WTC11 (cell line): ENCODE results near the gene KCNMA1.

ENCODE experiments used
- FOXJ3 ChIP-seq: sonication (generic); formaldehyde crosslinking; IDR thresholded peaks from 2 replicates; pipeline ENCODE4 v1.9.0; 2021; ENCODE audit warnings: missing genetic modification reagents, mild to moderate bottlenecking, borderline replicate concordance
- NR3C1 ChIP-seq: sonication (generic); formaldehyde crosslinking; conservative IDR thresholded peaks from 2 replicates; pipeline ENCODE4 v1.8.1; 2023; ENCODE audit warnings: low read depth, mild to moderate bottlenecking, missing genetic modification reagents
- TCF7 ChIP-seq: sonication (generic); formaldehyde crosslinking; IDR thresholded peaks from 2 replicates; pipeline ENCODE4 v1.8.0; 2022; ENCODE audit warnings: mild to moderate bottlenecking, low read depth, missing genetic modification reagents, moderate library complexity
- ZBTB21 ChIP-seq: sonication (generic); formaldehyde crosslinking; IDR thresholded peaks from 2 replicates; pipeline ENCODE4 v1.8.1; 2023; ENCODE audit warnings: mild to moderate bottlenecking, missing genetic modification reagents, borderline replicate concordance
- TF ChIP-seq, protein P1 (sequence below): fragments of 200-600 bp; IDR thresholded peaks from 2 replicates; pipeline ENCODE4 v1.8.0; 2022; ENCODE audit warnings: antibody characterized with exemption
- TF ChIP-seq, protein P2 (sequence below): sonication (generic); formaldehyde crosslinking; IDR thresholded peaks from 2 replicates; pipeline ENCODE4 v1.8.1; 2023; ENCODE audit warnings: mild to moderate bottlenecking, missing genetic modification reagents, moderate library complexity
- TF ChIP-seq, protein P3 (sequence below): fragments of 250-450 bp; sonication (Bioruptor Pico); IDR thresholded peaks from 2 replicates; pipeline ENCODE4 v1.8.0; 2021; ENCODE audit warnings: mild to moderate bottlenecking
- TF ChIP-seq, protein P4 (sequence below): sonication (generic); formaldehyde crosslinking; IDR thresholded peaks from 2 replicates; pipeline ENCODE4 v1.8.1; 2023; ENCODE audit warnings: mild to moderate bottlenecking, missing genetic modification reagents
- TF ChIP-seq, protein P5 (sequence below): sonication (generic); formaldehyde crosslinking; IDR thresholded peaks from 2 replicates; pipeline ENCODE4 v1.8.0; 2022; ENCODE audit warnings: mild to moderate bottlenecking, missing genetic modification reagents
- TF ChIP-seq, protein P6 (sequence below): sonication (generic); formaldehyde crosslinking; IDR thresholded peaks from 2 replicates; pipeline ENCODE4 v1.8.0; 2022; ENCODE audit warnings: mild to moderate bottlenecking, missing genetic modification reagents
- TF ChIP-seq, protein P7 (sequence below): sonication (generic); formaldehyde crosslinking; IDR thresholded peaks from 2 replicates; pipeline ENCODE4 v1.8.0; 2023; ENCODE audit warnings: missing genetic modification reagents

DNA sequence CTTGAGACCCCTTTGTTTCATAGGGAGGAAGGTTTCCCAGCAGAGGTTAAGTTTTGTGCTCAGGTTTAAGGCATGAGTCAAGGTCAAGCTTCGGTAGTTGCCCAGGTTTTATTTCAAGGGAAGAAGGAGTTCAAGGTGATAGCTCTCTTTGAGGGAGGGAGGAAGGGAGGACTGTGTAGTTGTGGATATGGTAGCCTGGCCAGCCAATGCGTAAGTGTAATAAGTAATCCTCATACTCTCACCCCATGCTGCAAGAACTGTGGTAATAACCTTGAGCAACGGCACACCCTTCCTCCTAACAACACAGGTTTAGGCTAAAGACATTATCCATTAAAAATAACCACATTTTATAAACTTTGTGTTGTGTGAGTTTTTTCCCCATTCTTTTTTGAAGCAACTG is 478.9 kb downstream of the KCNMA1 start:
- TF ChIP-seq FOXJ3 (CRISPR knock-in tag): no peak
- TF ChIP-seq NR3C1: no peak
- TF ChIP-seq, protein P1, sequence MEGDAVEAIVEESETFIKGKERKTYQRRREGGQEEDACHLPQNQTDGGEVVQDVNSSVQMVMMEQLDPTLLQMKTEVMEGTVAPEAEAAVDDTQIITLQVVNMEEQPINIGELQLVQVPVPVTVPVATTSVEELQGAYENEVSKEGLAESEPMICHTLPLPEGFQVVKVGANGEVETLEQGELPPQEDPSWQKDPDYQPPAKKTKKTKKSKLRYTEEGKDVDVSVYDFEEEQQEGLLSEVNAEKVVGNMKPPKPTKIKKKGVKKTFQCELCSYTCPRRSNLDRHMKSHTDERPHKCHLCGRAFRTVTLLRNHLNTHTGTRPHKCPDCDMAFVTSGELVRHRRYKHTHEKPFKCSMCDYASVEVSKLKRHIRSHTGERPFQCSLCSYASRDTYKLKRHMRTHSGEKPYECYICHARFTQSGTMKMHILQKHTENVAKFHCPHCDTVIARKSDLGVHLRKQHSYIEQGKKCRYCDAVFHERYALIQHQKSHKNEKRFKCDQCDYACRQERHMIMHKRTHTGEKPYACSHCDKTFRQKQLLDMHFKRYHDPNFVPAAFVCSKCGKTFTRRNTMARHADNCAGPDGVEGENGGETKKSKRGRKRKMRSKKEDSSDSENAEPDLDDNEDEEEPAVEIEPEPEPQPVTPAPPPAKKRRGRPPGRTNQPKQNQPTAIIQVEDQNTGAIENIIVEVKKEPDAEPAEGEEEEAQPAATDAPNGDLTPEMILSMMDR: no peak
- TF ChIP-seq, protein P2, sequence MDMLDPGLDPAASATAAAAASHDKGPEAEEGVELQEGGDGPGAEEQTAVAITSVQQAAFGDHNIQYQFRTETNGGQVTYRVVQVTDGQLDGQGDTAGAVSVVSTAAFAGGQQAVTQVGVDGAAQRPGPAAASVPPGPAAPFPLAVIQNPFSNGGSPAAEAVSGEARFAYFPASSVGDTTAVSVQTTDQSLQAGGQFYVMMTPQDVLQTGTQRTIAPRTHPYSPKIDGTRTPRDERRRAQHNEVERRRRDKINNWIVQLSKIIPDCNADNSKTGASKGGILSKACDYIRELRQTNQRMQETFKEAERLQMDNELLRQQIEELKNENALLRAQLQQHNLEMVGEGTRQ: no peak
- TF ChIP-seq, protein P3, sequence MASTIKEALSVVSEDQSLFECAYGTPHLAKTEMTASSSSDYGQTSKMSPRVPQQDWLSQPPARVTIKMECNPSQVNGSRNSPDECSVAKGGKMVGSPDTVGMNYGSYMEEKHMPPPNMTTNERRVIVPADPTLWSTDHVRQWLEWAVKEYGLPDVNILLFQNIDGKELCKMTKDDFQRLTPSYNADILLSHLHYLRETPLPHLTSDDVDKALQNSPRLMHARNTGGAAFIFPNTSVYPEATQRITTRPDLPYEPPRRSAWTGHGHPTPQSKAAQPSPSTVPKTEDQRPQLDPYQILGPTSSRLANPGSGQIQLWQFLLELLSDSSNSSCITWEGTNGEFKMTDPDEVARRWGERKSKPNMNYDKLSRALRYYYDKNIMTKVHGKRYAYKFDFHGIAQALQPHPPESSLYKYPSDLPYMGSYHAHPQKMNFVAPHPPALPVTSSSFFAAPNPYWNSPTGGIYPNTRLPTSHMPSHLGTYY: no peak
- TF ChIP-seq, protein P4, sequence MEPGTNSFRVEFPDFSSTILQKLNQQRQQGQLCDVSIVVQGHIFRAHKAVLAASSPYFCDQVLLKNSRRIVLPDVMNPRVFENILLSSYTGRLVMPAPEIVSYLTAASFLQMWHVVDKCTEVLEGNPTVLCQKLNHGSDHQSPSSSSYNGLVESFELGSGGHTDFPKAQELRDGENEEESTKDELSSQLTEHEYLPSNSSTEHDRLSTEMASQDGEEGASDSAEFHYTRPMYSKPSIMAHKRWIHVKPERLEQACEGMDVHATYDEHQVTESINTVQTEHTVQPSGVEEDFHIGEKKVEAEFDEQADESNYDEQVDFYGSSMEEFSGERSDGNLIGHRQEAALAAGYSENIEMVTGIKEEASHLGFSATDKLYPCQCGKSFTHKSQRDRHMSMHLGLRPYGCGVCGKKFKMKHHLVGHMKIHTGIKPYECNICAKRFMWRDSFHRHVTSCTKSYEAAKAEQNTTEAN (CRISPR knock-in tag): no peak
- TF ChIP-seq, protein P5, sequence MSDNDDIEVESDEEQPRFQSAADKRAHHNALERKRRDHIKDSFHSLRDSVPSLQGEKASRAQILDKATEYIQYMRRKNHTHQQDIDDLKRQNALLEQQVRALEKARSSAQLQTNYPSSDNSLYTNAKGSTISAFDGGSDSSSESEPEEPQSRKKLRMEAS: no peak
- no peak for TF ChIP-seq TCF7 (CRISPR knock-in tag)
- TF ChIP-seq, protein P6, sequence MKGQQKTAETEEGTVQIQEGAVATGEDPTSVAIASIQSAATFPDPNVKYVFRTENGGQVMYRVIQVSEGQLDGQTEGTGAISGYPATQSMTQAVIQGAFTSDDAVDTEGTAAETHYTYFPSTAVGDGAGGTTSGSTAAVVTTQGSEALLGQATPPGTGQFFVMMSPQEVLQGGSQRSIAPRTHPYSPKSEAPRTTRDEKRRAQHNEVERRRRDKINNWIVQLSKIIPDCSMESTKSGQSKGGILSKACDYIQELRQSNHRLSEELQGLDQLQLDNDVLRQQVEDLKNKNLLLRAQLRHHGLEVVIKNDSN: no peak
- no peak for TF ChIP-seq ZBTB21 (CRISPR knock-in tag)
- TF ChIP-seq, protein P7, sequence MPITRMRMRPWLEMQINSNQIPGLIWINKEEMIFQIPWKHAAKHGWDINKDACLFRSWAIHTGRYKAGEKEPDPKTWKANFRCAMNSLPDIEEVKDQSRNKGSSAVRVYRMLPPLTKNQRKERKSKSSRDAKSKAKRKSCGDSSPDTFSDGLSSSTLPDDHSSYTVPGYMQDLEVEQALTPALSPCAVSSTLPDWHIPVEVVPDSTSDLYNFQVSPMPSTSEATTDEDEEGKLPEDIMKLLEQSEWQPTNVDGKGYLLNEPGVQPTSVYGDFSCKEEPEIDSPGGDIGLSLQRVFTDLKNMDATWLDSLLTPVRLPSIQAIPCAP (CRISPR knock-in tag): no peak
